B cell (primary cell): Measurements from ENCODE around the gene IMMP2L. TPM values are rescaled to one million over a fixed set of nuclear protein-coding genes. Genes with fewer than 3 reads are reported as not detected.

Experiments used
- ATAC-seq: fragments of 200-7000 bp; cut with Tn5 transposase; one replicate; pipeline ENCODE4 v1.10.0; 2021; ENCODE audit warnings: low read depth, mild to moderate bottlenecking, moderate number of reproducible peaks, moderate library complexity
- CTCF ChIA-PET: fragments of 350-600 bp; sonication (Branson Sonifier 250); formaldehyde crosslinking; loops from one replicate; lab custom pipeline; 2021; ENCODE audit warnings: antibody characterized with exemption, inconsistent platforms; lab: Charles Lee
- POLR2A ChIA-PET: fragments of 350-600 bp; sonication (Branson Sonifier 250); formaldehyde crosslinking; loops from one replicate; lab custom pipeline; 2021; ENCODE audit warnings: antibody characterized with exemption; lab: Charles Lee
- DNase-seq: peaks from one replicate; pipeline ENCODE4 v3.0.0; 2013
- H2AFZ ChIP-seq: 2 replicates; pipeline ENCODE4 v1.6.1; 2012; ENCODE audit warnings: mild to moderate bottlenecking, low read depth, low read length; ENCODE audit not compliant: insufficient read depth, poor library complexity, severe bottlenecking
- H3K27ac ChIP-seq, 2 donors: 1 replicate in 1 of 2; 2 replicates in 1 of 2; pipeline ENCODE4 v1.5.1; 2012 to 2013; ENCODE audit warnings: low read length in 2 of 2, mild to moderate bottlenecking in 2 of 2, moderate library complexity in 1 of 2
- H3K27me3 ChIP-seq, 4 experiments: fragments of 200-600 bp in 1 of 4; sonication (generic) in 1 of 4; replicated peaks in 1 of 4; 1 replicate in 2 of 4; 2 replicates in 2 of 4; pipeline versions ENCODE4 v1.6.1 to v1.7.0; 2013 to 2016; ENCODE audit warnings: low read length in 3 of 4, mild to moderate bottlenecking in 2 of 4, mixed read lengths in 1 of 4, moderate library complexity in 1 of 4; ENCODE audit not compliant: insufficient read depth in 4 of 4, control insufficient read depth in 3 of 4; ENCODE audit errors: control extremely low read depth in 1 of 4
- H3K36me3 ChIP-seq, 2 experiments: replicated peaks in 1 of 2; 1 replicate in 1 of 2; 2 replicates in 1 of 2; pipeline versions ENCODE4 v1.6.1 to v1.7.1; 2013; ENCODE audit warnings: low read length in 1 of 2; ENCODE audit not compliant: insufficient read depth in 2 of 2, control insufficient read depth in 1 of 2; ENCODE audit errors: control extremely low read depth in 1 of 2, extremely low read depth in 1 of 2
- H3K4me1 ChIP-seq, 2 donors: fragments of 200-600 bp in 1 of 2; sonication (generic) in 1 of 2; 1 replicate in 1 of 2; 2 replicates in 1 of 2; pipeline versions ENCODE4 v1.5.1 to v1.6.1; 2013 to 2017; ENCODE audit warnings: low read length in 2 of 2; ENCODE audit not compliant: control insufficient read depth in 2 of 2, insufficient read depth in 2 of 2
- H3K4me2 ChIP-seq: replicated peaks from 2 replicates; pipeline ENCODE3; 2012; ENCODE audit warnings: mild to moderate bottlenecking, low read depth, low read length; ENCODE audit not compliant: poor library complexity, severe bottlenecking
- H3K4me3 ChIP-seq, 5 experiments: fragments of 200-600 bp in 1 of 5; sonication (generic) in 1 of 5; 1 replicate in 3 of 5; 2 replicates in 2 of 5; pipeline versions ENCODE4 v1.5.1 to v1.7.0; 2011 to 2016; ENCODE audit warnings: low read length in 4 of 5, mild to moderate bottlenecking in 4 of 5, low read depth in 2 of 5, control low read depth in 1 of 5, moderate library complexity in 1 of 5; ENCODE audit not compliant: insufficient read depth in 1 of 5; ENCODE audit errors: control extremely low read depth in 1 of 5, extremely low read depth in 1 of 5
- H3K79me2 ChIP-seq: fragments of 200-600 bp; sonication (generic); one replicate; pipeline ENCODE4 v1.6.0; 2016; ENCODE audit warnings: low read length; ENCODE audit not compliant: control insufficient read depth, insufficient read depth
- H3K9ac ChIP-seq: fragments of 200-600 bp; sonication (generic); 2 replicates; pipeline ENCODE4 v1.6.1; 2017; ENCODE audit warnings: mild to moderate bottlenecking, low read length, moderate library complexity
- H3K9me3 ChIP-seq, 3 donors: one replicate each; pipeline versions ENCODE4 v1.6.1 to v1.7.1; 2013; ENCODE audit warnings: low read length in 2 of 3; ENCODE audit not compliant: control insufficient read depth in 2 of 3, insufficient read depth in 1 of 3; ENCODE audit errors: control extremely low read depth in 1 of 3
- H4K20me1 ChIP-seq: 2 replicates; pipeline ENCODE4 v1.6.0; 2012; ENCODE audit warnings: mild to moderate bottlenecking, low read length; ENCODE audit not compliant: insufficient read depth, control insufficient read depth, poor library complexity, severe bottlenecking
- H3K27ac Mint-ChIP-seq: one replicate; pipeline ENCODE4 v1.8.0; 2021; ENCODE audit warnings: mixed read lengths
- H3K27me3 Mint-ChIP-seq: one replicate; pipeline ENCODE4 v1.8.0; 2021; ENCODE audit warnings: mixed read lengths
- H3K4me1 Mint-ChIP-seq: one replicate; pipeline ENCODE4 v1.8.0; 2021; ENCODE audit warnings: mixed read lengths
- H3K4me3 Mint-ChIP-seq: one replicate; pipeline ENCODE4 v1.8.0; 2021; ENCODE audit warnings: mixed read lengths
- H3K9me3 Mint-ChIP-seq: one replicate; pipeline ENCODE4 v1.8.0; 2022; ENCODE audit warnings: mixed read lengths; ENCODE audit not compliant: insufficient read depth
- CTCF ChIP-seq: fragments of 200-600 bp; IDR thresholded peaks from one replicate; pipeline ENCODE4 v1.8.0; 2022; ENCODE audit warnings: antibody characterized with exemption, mild to moderate bottlenecking
- EZH2 ChIP-seq: IDR thresholded peaks from 2 replicates; pipeline ENCODE4 v1.6.1; 2012; ENCODE audit warnings: borderline replicate concordance, low read depth, mild to moderate bottlenecking, moderate library complexity, low read length; ENCODE audit not compliant: insufficient read depth, poor library complexity, severe bottlenecking
- WGBS: methylation state at CpG from one replicate; pipeline ENCODE4 v1.1.5; 2013; ENCODE audit warnings: missing lambda C conversion rate; ENCODE audit not compliant: insufficient coverage; 5-methylcytosine and 5-hydroxymethylcytosine counted together
- intact Hi-C: fragments of 100-400 bp; cut with micrococcal nuclease; formaldehyde crosslinking; loops from one replicate; pipeline ENCODE4 v1.10.0; 2022
- polyA plus RNA-seq: library from polyadenylated mRNA; depleted of rRNA; stranded (reverse); fragments of >200 nt; gene quantifications from 2 replicates; pipeline ENCODE4 v1.2.3, GENCODE V29; 2012
- total RNA-seq, 2 donors: library from RNA; stranded (reverse); fragments of 120-200 nt in 1 of 2; gene quantifications; 1 replicate in 1 of 2; 2 replicates in 1 of 2; pipeline versions ENCODE4 v1.2.3 to v1.2.4, GENCODE V29; 2013 to 2022

Gene IMMP2L
- total and polyA plus RNA-seq, 2 donors (not counting 1 experiment from before 2014, with no cell fraction given) = 3.8 to 34.2 TPM

- TF ChIP-seq CTCF (no peak), EZH2 (no peak)
- Mint-ChIP-seq H3K27ac (no peak overlapping the region), H3K4me3 (no peak overlapping the region), H3K4me1 (peaks cover 9% of the 10 kb centered on the region), H3K9me3 (no peaks in the 10 kb centered on the region), H3K27me3 (no peaks in the 10 kb centered on the region)
- Histone ChIP-seq H4K20me1 (no peaks in the 10 kb centered on the region), H3K9me3 (no peaks in the 10 kb centered on the region), H3K79me2 (no peaks in the 10 kb centered on the region), H3K27me3 (no peaks in the 10 kb centered on the region), H3K9ac (no peak overlapping the region), H2AFZ (no peak overlapping the region), H3K4me3 (no peak overlapping the region), H3K4me2 (no peak overlapping the region), H3K4me1 (no peaks in the 10 kb centered on the region), H3K27ac (no peak overlapping the region), H3K36me3 (no peaks in the 10 kb centered on the region)
- DNase-seq (no peak), ATAC-seq (no peak)
- WGBS = 100% methylated on average over 2 of the region's 2 CpGs
- ChIA-PET CTCF (no interaction called here), POLR2A (no interaction called here)
- intact Hi-C loops = no loop called here
Observed at GRCh38 chr7:111006691-111007090, 555.6 kb downstream of the IMMP2L start.

- POLR2A ChIA-PET = no interaction called here
- H3K27me3 Mint-ChIP-seq = no peaks in the 10 kb centered on the region
- no peak overlapping the region for H3K27ac ChIP-seq
- ATAC-seq = no peak
- H3K27ac Mint-ChIP-seq = no peak overlapping the region
- H3K4me3 Mint-ChIP-seq = no peak overlapping the region
- CTCF ChIA-PET = no interaction called here
- intact Hi-C loops = no loop called here
- no peak overlapping the region for H2AFZ ChIP-seq
- H3K9me3 ChIP-seq = no peaks in the 10 kb centered on the region
- no peak for DNase-seq
- no peaks in the 10 kb centered on the region for H4K20me1 ChIP-seq
- no peaks in the 10 kb centered on the region for H3K4me1 ChIP-seq
- peaks cover 9% of the 10 kb centered on the region for H3K4me1 Mint-ChIP-seq
- TF ChIP-seq EZH2 (no peak), CTCF (no peak)
- no peak overlapping the region for H3K4me2 ChIP-seq
- no peaks in the 10 kb centered on the region for H3K9me3 Mint-ChIP-seq
- no peaks in the 10 kb centered on the region for H3K36me3 ChIP-seq
- no CpG with 5 or more reads among the region's 3 CpGs for whole genome bisulfite sequencing
- no peaks in the 10 kb centered on the region for H3K27me3 ChIP-seq
- H3K4me3 ChIP-seq = no peak overlapping the region
- no peaks in the 10 kb centered on the region for H3K79me2 ChIP-seq
- H3K9ac ChIP-seq = no peak overlapping the region
Observed at GRCh38 chr7:111006040-111006439, 556.3 kb downstream of the IMMP2L start.
